SK-N-SH treated with all-trans-retinoic acid at 6 μM for 48 hours (cell line): Measurements from ENCODE around the gene MEOX1.
A peak's percentile ranks its signal among the peaks of the same experiment; 100 is the strongest.

ENCODE experiments used
- ATAC-seq: fragments of 200-7000 bp; cut with Tn5 transposase; 3 replicates; pipeline ENCODE4 v1.9.1; 2020; ENCODE audit warnings: mild to moderate bottlenecking, moderate library complexity
- ARNTL ChIP-seq: fragments of 450-650 bp; formaldehyde crosslinking; IDR thresholded peaks from 2 replicates; pipeline ENCODE4 v1.5.0; 2020; ENCODE audit warnings: low read depth, mild to moderate bottlenecking, moderate library complexity, borderline replicate concordance
- BACH2 ChIP-seq: fragments of 250-450 bp; sonication (Bioruptor Pico); IDR thresholded peaks from 2 replicates; pipeline ENCODE4 v1.9.0; 2021; ENCODE audit warnings: mild to moderate bottlenecking, borderline replicate concordance
- CREB5 ChIP-seq: fragments of 250-450 bp; sonication (Bioruptor Pico); IDR thresholded peaks from 2 replicates; pipeline ENCODE4 v1.5.1; 2020; ENCODE audit warnings: low read depth, mild to moderate bottlenecking, moderate library complexity
- CSRNP3 ChIP-seq: fragments of 250-450 bp; sonication (Bioruptor Pico); IDR thresholded peaks from 2 replicates; pipeline ENCODE4 v1.5.1; 2021; ENCODE audit warnings: mild to moderate bottlenecking, moderate library complexity
- ESRRG ChIP-seq: fragments of 250-450 bp; sonication (Bioruptor Pico); IDR thresholded peaks from 2 replicates; pipeline ENCODE4 v1.6.1; 2021; ENCODE audit warnings: mild to moderate bottlenecking
- GLIS3 ChIP-seq: fragments of 250-450 bp; sonication (Bioruptor Pico); IDR thresholded peaks from 2 replicates; pipeline ENCODE4 v1.5.0; 2020; ENCODE audit warnings: mild to moderate bottlenecking, moderate library complexity
- ISL1 ChIP-seq: fragments of 250-450 bp; sonication (Bioruptor Pico); IDR thresholded peaks from 2 replicates; pipeline ENCODE4 v2.1.2; 2022; ENCODE audit warnings: mild to moderate bottlenecking, moderate library complexity
- OSR1 ChIP-seq: fragments of 250-450 bp; sonication (Bioruptor Pico); IDR thresholded peaks from 2 replicates; pipeline ENCODE4 v1.8.0; 2022; ENCODE audit warnings: moderate library complexity, mild to moderate bottlenecking, inconsistent platforms
- PATZ1 ChIP-seq: fragments of 250-450 bp; sonication (Bioruptor Pico); IDR thresholded peaks from 2 replicates; pipeline ENCODE4 v1.8.0; 2020; ENCODE audit warnings: mild to moderate bottlenecking, moderate library complexity, borderline replicate concordance
- POU6F1 ChIP-seq: fragments of 250-450 bp; sonication (Bioruptor Pico); IDR thresholded peaks from 2 replicates; pipeline ENCODE4 v1.8.0; 2021; ENCODE audit warnings: low read depth, mild to moderate bottlenecking, moderate library complexity, borderline replicate concordance
- PPARA ChIP-seq: fragments of 250-450 bp; sonication (Bioruptor Pico); IDR thresholded peaks from 2 replicates; pipeline ENCODE4 v1.5.0; 2020; ENCODE audit warnings: mild to moderate bottlenecking, borderline replicate concordance
- RARB ChIP-seq: fragments of 250-450 bp; sonication (Bioruptor Pico); IDR thresholded peaks from 2 replicates; pipeline ENCODE4 v1.8.0; 2021; ENCODE audit warnings: mild to moderate bottlenecking, moderate library complexity
- SNAI2 ChIP-seq: fragments of 250-450 bp; sonication (Bioruptor Pico); IDR thresholded peaks from 2 replicates; pipeline ENCODE4 v1.5.0; 2020; ENCODE audit warnings: mild to moderate bottlenecking, moderate library complexity
- TCF4 ChIP-seq: fragments of 250-450 bp; sonication (Bioruptor Pico); IDR thresholded peaks from 2 replicates; pipeline ENCODE4 v1.8.0; 2021; ENCODE audit warnings: mild to moderate bottlenecking, moderate library complexity, borderline replicate concordance
- TOX ChIP-seq: fragments of 250-450 bp; sonication (Bioruptor Pico); IDR thresholded peaks from 2 replicates; pipeline ENCODE4 v1.8.0; 2021; ENCODE audit warnings: mild to moderate bottlenecking, moderate library complexity, borderline replicate concordance
- TSHZ2 ChIP-seq: fragments of 250-450 bp; sonication (Bioruptor Pico); IDR thresholded peaks from 2 replicates; pipeline ENCODE4 v1.5.0; 2020; ENCODE audit warnings: mild to moderate bottlenecking, moderate library complexity
- ZFP3 ChIP-seq: fragments of 250-450 bp; sonication (Bioruptor Pico); IDR thresholded peaks from 2 replicates; pipeline ENCODE4 v1.5.0; 2020; ENCODE audit warnings: mild to moderate bottlenecking, moderate library complexity
- ZFP30 ChIP-seq: fragments of 450-650 bp; formaldehyde crosslinking; IDR thresholded peaks from 2 replicates; pipeline ENCODE4 v1.5.0; 2022; ENCODE audit warnings: mild to moderate bottlenecking, moderate library complexity
- ZNF565 ChIP-seq: fragments of 450-650 bp; formaldehyde crosslinking; conservative IDR thresholded peaks from 2 replicates; pipeline ENCODE4 v1.5.0; 2020; ENCODE audit warnings: low read depth, mild to moderate bottlenecking, moderate library complexity
- ZNF70 ChIP-seq: fragments of 450-650 bp; formaldehyde crosslinking; IDR thresholded peaks from 2 replicates; pipeline ENCODE4 v1.5.0; 2020; ENCODE audit warnings: mild to moderate bottlenecking, moderate library complexity

Gene MEOX1

GRCh38 chr17:43707184-43707583, 45.5 kb upstream of the MEOX1 start:
- ATAC-seq = no peak
- TF ChIP-seq ZNF70 (CRISPR knock-in tag) (no peak), ARNTL (CRISPR knock-in tag) (no peak), OSR1 (CRISPR knock-in tag) (no peak), RARB (CRISPR knock-in tag) (no peak), ZFP3 (CRISPR knock-in tag) (no peak), BACH2 (CRISPR knock-in tag) (no peak), SNAI2 (CRISPR knock-in tag) (no peak), TOX (CRISPR knock-in tag) (no peak), PATZ1 (no peak), ESRRG (no peak), CSRNP3 (CRISPR knock-in tag) (no peak), GLIS3 (no peak), ISL1 (no peak), ZFP30 (CRISPR knock-in tag) (no peak), POU6F1 (no peak), PPARA (CRISPR knock-in tag) (no peak)
- TF ChIP-seq, all 23 proteins: peak for 0

GRCh38 chr17:43706235-43706634, 44.5 kb upstream of the MEOX1 start:
- TF ChIP-seq ESRRG (no peak), RARB (CRISPR knock-in tag) (no peak), BACH2 (CRISPR knock-in tag) (no peak), ZFP3 (CRISPR knock-in tag) (no peak), ZNF565 (no peak), ZFP30 (CRISPR knock-in tag) (no peak)
- TF ChIP-seq, all 23 proteins: peak for 0
- no peak for ATAC-seq

- TF ChIP-seq PPARA (CRISPR knock-in tag) (no peak), PATZ1 (no peak), BACH2 (CRISPR knock-in tag) (no peak)
- no peak for ATAC-seq
Observed at GRCh38 chr17:43703630-43704029, 41.9 kb upstream of the MEOX1 start.

- TF ChIP-seq ESRRG (no peak), TOX (CRISPR knock-in tag) (no peak), ZNF565 (no peak), POU6F1 (no peak), TCF4 (no peak), CSRNP3 (CRISPR knock-in tag) (no peak), PPARA (CRISPR knock-in tag) (no peak), ISL1 (no peak), ZFP3 (CRISPR knock-in tag) (no peak), RARB (CRISPR knock-in tag) (no peak), BACH2 (CRISPR knock-in tag) (no peak), ARNTL (CRISPR knock-in tag) (no peak), CREB5 (CRISPR knock-in tag) (no peak), TSHZ2 (CRISPR knock-in tag) (no peak)
- peak; percentile 62 for ATAC-seq
Observed at GRCh38 chr17:43702637-43703036, 40.9 kb upstream of the MEOX1 start.
